ENCODE measurements around the gene TSPAN13. TPM values are rescaled to one million over a fixed set of nuclear protein-coding genes. Genes with fewer than 3 reads are reported as not detected.

TSPAN13 gene
- total RNA-seq, 4 donors from 2014 or later = 21.5 to 53.9 (median 33.1) TPM

- no peaks in the 10 kb centered on the region for H3K36me3 ChIP-seq
- no peak for DNase-seq
- no peak overlapping the region for H3K27ac ChIP-seq
Measured at GRCh38 chr7:16758036-16758435, 4.5 kb downstream of the TSPAN13 start.

GRCh38 chr7:16758631-16759611 lies 5.4 kb downstream of the TSPAN13 start:
- Histone ChIP-seq H3K27me3 (no peaks in the 10 kb centered on the region), H3K4me1 (no peaks in the 10 kb centered on the region), H3K4me3 (no peak overlapping the region), H3K27ac (peak overlapping the region in 1 of 4 donors; percentile 67), H3K36me3 (no peaks in the 10 kb centered on the region), H3K9me3 (no peaks in the 10 kb centered on the region)
- peak in 1 of 3 donors; percentile 58 for DNase-seq
- no peak for TF ChIP-seq CTCF (IDR thresholded peaks at IDR 0.05)
- TF ChIP-seq POLR2A (IDR thresholded peaks at IDR 0.05) = no peak

More at GRCh38 chr7:16758036-16758435, 4.5 kb downstream of the TSPAN13 start:
- Histone ChIP-seq H3K4me3 (no peak overlapping the region), H3K27me3 (no peaks in the 10 kb centered on the region), H3K4me1 (no peaks in the 10 kb centered on the region), H3K9me3 (no peaks in the 10 kb centered on the region)
- TF ChIP-seq POLR2A (IDR thresholded peaks at IDR 0.05) (no peak), CTCF (IDR thresholded peaks at IDR 0.05) (no peak)

GRCh38 chr7:16759840-16760239 lies 6.3 kb downstream of the TSPAN13 start:
- no peaks in the 10 kb centered on the region for H3K4me1 ChIP-seq
- no peak for DNase-seq
- TF ChIP-seq POLR2A (IDR thresholded peaks at IDR 0.05) = no peak
- no peak for TF ChIP-seq CTCF (IDR thresholded peaks at IDR 0.05)
- H3K36me3 ChIP-seq = no peaks in the 10 kb centered on the region
- H3K27me3 ChIP-seq = no peaks in the 10 kb centered on the region
- H3K9me3 ChIP-seq = no peaks in the 10 kb centered on the region
- no peak overlapping the region for H3K4me3 ChIP-seq
- peak overlapping the region in 1 of 4 donors; percentile 67 for H3K27ac ChIP-seq

- TF ChIP-seq CTCF (IDR thresholded peaks at IDR 0.05) = no peak
- no peak for TF ChIP-seq POLR2A (IDR thresholded peaks at IDR 0.05)
Measured at GRCh38 chr7:16762177-16762576, 8.6 kb downstream of the TSPAN13 start.

GRCh38 chr7:16764942-16765341 lies 11.4 kb downstream of the TSPAN13 start:
- H3K36me3 ChIP-seq = no peaks in the 10 kb centered on the region
- DNase-seq = no peak
- H3K27ac ChIP-seq = no peak overlapping the region
- TF ChIP-seq POLR2A (IDR thresholded peaks at IDR 0.05) = no peak
- TF ChIP-seq CTCF (IDR thresholded peaks at IDR 0.05) = no peak
- H3K27me3 ChIP-seq = no peaks in the 10 kb centered on the region
- H3K4me3 ChIP-seq = no peak overlapping the region
- no peaks in the 10 kb centered on the region for H3K9me3 ChIP-seq
- no peaks in the 10 kb centered on the region for H3K4me1 ChIP-seq

More at GRCh38 chr7:16762177-16762576, 8.6 kb downstream of the TSPAN13 start:
- peak in 1 of 3 donors; percentile 51 for DNase-seq
- Histone ChIP-seq H3K4me1 (no peaks in the 10 kb centered on the region), H3K27me3 (no peaks in the 10 kb centered on the region), H3K9me3 (no peaks in the 10 kb centered on the region), H3K27ac (no peak overlapping the region), H3K4me3 (no peak overlapping the region), H3K36me3 (no peaks in the 10 kb centered on the region)

Measured in Peyer's patch (tissue), 4 donors.